Left lung (tissue), 10 donors: ENCODE measurements around the gene FOXC2. TPM values are rescaled to one million over a fixed set of nuclear protein-coding genes. Genes with fewer than 3 reads are reported as not detected.

Experiments
- ATAC-seq: fragments of 200-7000 bp; cut with Tn5 transposase; one replicate; pipeline ENCODE4 v1.9.1; 2020; ENCODE audit warnings: moderate library complexity
- DNase-seq, 4 donors: peaks; one replicate each; pipeline ENCODE4 v3.0.0-alpha.2; 2013 to 2020
- H3K27ac ChIP-seq, 2 donors: fragments of 200-600 bp; sonication (generic) in 1 of 2; one replicate each; pipeline versions ENCODE4 v1.5.0 to v1.8.0; 2020 to 2021
- H3K27me3 ChIP-seq, 2 donors: fragments of 200-600 bp; sonication (generic) in 1 of 2; one replicate each; pipeline versions ENCODE4 v1.5.0 to v1.8.0; 2020 to 2021
- H3K36me3 ChIP-seq, 2 donors: fragments of 200-600 bp; sonication (generic) in 1 of 2; one replicate each; pipeline versions ENCODE4 v1.5.0 to v1.8.0; 2020 to 2021
- H3K4me1 ChIP-seq, 2 donors: fragments of 200-600 bp; one replicate each; pipeline ENCODE4 v1.8.0; 2021
- H3K4me3 ChIP-seq, 2 donors: fragments of 200-600 bp; sonication (generic) in 1 of 2; one replicate each; pipeline versions ENCODE4 v1.5.0 to v1.8.0; 2020 to 2021; ENCODE audit warnings: mild to moderate bottlenecking in 1 of 2
- H3K9me3 ChIP-seq, 2 donors: fragments of 200-600 bp; sonication (generic) in 1 of 2; one replicate each; pipeline versions ENCODE4 v1.5.0 to v1.8.0; 2020 to 2021
- CTCF ChIP-seq, 2 donors: fragments of 200-600 bp; sonication (generic) in 1 of 2; IDR thresholded peaks; one replicate each; pipeline versions ENCODE4 v1.5.0 to v1.8.0; 2021; ENCODE audit warnings: antibody characterized with exemption in 2 of 2
- intact Hi-C, 2 donors: fragments of 100-400 bp; cut with DNase I; formaldehyde crosslinking; loops; one replicate each; pipeline versions ENCODE4 v1.11.2 to v1.14.2; 2022
- polyA plus RNA-seq, 6 donors: library from polyadenylated mRNA; unstranded; fragments of 120-200 nt; gene quantifications; one replicate each; pipeline ENCODE4 v1.2.1, GENCODE V29; 2013; ENCODE audit not compliant: insufficient read length in 6 of 6
- total RNA-seq, 2 donors: library from RNA; stranded (reverse); fragmentation: NEBNext Ultra II Directional; extraction: Animal tissue kit (Norgen Biotek cat#: 25700); gene quantifications; one replicate each; pipeline ENCODE4 v1.2.1, GENCODE V29; 2021
- donor health status: DM: no; HTN: yes; CAD: no.
- donor health status: DM: no; HTN: no; CAD: no.

The FOXC2 gene
- total and polyA plus RNA-seq, 8 donors, result 0.41 to 2.0 (median 0.93) TPM

GRCh38 chr16:86618431-86619238 lies 52.0 kb downstream of the FOXC2 start:
- TF ChIP-seq CTCF (IDR thresholded peaks at IDR 0.05), result no peak
- Histone ChIP-seq H3K27me3 (peaks cover 0 to 16% of the 10 kb centered on the region in 2 donors), H3K27ac (no peak overlapping the region), H3K9me3 (no peaks in the 10 kb centered on the region), H3K4me1 (no peaks in the 10 kb centered on the region), H3K4me3 (no peak overlapping the region), H3K36me3 (no peaks in the 10 kb centered on the region)
- DNase-seq (peak in 2 of 4 donors; percentile 26 to 36), ATAC-seq (peak; percentile 33)
- intact Hi-C loops, result no loop called here

Other genes with a start within 250 kb of the FOXC2 start
- 10 to 100 TPM; 21.7 to 30.3 TPM for gene FOXF1, start 56.3 kb upstream of the FOXC2 start, total RNA-seq
- gene FOXF1, start 56.3 kb upstream of the FOXC2 start, polyA plus RNA-seq, result 10 to 100 TPM; 35.6 to 51.1 (median 44.8) TPM
- gene MTHFSD, start 11.6 kb upstream of the FOXC2 start, total RNA-seq, result 10 to 100 TPM; 19.7 to 20.2 TPM
- 10 to 100 TPM; 27.6 to 32.5 (median 28.5) TPM for gene MTHFSD, start 11.6 kb upstream of the FOXC2 start, polyA plus RNA-seq
- gene FOXL1, start 11.7 kb downstream of the FOXC2 start, total RNA-seq, result under 1 TPM; 0.99 TPM
- gene FOXL1, start 11.7 kb downstream of the FOXC2 start, polyA plus RNA-seq, result 1 to 10 TPM; 4.7 to 6.8 (median 5.6) TPM